ENCODE measurements around the gene CALR3.

The CALR3 gene

DNA sequence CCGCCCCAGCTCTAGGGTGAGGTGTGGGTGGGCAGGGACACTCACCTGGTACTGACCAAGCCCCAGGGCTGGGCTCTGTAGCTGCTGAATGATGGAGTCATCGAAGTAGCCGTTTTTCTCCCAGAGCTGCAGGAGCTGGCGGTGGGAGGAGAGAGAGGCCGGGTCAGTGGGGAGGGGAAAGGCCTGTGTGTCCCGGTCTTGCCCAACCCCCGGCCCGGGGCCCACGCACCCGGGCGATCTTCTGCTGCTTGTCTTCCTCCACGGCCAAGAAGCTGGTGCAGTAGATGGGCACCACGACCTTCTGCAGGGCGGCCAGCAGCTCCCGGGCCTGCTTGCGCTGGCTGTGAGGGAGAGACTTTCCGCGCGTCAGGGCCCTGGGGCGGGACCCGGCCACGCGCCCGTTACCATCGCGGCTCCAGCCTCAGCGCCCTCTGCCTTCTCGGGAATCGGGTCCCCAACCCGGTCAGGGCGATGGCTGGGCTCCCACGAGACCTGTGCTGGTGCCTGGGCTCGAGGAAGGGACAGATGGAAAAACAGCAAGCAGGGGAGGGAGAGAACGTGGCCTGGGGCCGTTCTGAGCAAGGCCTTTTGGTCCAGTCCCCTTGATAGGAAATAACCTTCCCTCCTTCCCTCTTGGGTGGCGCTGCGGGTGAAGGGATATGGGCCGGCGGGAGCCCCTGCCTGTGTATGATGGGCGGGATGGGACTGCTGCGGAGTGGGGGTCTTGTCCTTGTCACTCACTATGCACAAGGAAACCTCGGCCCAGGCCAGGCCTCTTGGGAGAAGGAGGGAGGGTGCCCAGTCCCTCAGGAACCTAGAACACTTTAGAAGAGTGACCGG, 34.8 kb upstream of the CALR3 start:
- DNase-seq (ENCODE audit: low read depth): no peak
- H3K4me3 ChIP-seq (ENCODE audit: low read depth, low read length): no peak overlapping the region
- TF ChIP-seq, protein P1, sequence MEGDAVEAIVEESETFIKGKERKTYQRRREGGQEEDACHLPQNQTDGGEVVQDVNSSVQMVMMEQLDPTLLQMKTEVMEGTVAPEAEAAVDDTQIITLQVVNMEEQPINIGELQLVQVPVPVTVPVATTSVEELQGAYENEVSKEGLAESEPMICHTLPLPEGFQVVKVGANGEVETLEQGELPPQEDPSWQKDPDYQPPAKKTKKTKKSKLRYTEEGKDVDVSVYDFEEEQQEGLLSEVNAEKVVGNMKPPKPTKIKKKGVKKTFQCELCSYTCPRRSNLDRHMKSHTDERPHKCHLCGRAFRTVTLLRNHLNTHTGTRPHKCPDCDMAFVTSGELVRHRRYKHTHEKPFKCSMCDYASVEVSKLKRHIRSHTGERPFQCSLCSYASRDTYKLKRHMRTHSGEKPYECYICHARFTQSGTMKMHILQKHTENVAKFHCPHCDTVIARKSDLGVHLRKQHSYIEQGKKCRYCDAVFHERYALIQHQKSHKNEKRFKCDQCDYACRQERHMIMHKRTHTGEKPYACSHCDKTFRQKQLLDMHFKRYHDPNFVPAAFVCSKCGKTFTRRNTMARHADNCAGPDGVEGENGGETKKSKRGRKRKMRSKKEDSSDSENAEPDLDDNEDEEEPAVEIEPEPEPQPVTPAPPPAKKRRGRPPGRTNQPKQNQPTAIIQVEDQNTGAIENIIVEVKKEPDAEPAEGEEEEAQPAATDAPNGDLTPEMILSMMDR (IDR thresholded peaks at IDR 0.05; ENCODE audit: control insufficient read depth, extremely low read depth, insufficient read depth): no peak

DNA sequence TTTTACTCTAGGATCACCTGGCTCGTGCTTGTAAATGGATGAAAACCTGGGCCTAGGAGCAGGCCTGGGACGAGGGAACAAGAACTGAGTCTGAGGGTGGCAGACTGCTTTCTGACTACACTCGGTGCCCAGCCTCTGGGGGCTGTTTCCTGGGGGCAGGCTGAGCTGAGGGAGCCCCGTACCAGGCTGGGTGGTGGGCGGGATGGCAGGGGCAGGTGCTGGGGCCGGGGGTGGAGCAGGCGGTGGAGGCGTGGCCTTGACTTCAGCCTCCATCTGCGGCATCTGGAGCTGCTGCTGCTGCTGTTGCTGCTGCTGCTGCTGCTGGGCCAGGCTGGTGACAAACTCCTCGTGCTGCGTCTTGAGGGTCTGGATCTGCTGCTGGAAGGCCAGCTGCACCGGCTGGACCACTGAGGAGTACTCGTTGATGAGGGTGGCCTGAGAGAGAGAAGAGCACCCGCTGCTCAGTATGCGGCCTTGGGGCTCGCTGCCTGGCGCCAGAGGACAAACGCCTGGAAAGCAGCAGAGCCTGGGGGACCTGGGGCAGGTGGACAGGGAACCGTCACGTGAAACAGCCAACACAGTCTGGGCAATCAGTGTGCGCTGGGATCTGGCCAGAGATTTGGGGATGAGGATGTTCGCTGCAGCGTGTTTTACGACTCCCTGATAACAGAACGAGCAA, 33.6 kb upstream of the CALR3 start:
- no peak for DNase-seq (ENCODE audit: low read depth)
- TF ChIP-seq, protein P1 (IDR thresholded peaks at IDR 0.05; ENCODE audit: control insufficient read depth, extremely low read depth, insufficient read depth): no peak
- no peak overlapping the region for H3K4me3 ChIP-seq (ENCODE audit: low read depth, low read length)

DNA sequence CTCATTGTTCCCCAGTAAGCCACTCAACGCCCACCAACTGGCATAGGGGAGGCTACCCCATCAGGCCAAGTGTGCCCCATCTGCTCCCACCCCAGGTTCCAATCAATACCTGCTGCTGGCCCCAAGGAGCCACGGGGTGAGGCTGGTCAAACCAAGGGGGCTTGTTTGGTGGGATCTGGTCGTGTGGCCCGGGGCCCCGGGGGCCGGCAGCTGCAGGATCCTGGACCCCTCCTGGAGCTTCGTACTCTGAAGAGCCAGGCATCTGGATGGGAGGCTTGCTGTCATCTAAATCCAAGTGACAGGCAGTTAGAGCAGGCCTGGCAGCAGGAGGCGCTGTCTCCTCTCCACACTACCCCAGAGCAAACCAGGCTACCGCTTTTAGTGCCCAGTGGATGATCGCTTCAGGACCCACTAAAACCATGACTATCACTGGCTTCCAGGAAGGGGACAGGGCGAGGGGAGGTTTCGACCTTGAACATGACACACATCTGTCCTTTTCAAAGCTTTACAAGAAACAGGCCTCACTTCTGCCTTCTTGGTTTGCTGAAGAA, 32.1 kb upstream of the CALR3 start:
- DNase-seq (ENCODE audit: low read depth): no peak
- no peak overlapping the region for H3K4me3 ChIP-seq (ENCODE audit: low read depth, low read length)
- TF ChIP-seq, protein P1 (IDR thresholded peaks at IDR 0.05; ENCODE audit: control insufficient read depth, extremely low read depth, insufficient read depth): peak; percentile 66

DNA sequence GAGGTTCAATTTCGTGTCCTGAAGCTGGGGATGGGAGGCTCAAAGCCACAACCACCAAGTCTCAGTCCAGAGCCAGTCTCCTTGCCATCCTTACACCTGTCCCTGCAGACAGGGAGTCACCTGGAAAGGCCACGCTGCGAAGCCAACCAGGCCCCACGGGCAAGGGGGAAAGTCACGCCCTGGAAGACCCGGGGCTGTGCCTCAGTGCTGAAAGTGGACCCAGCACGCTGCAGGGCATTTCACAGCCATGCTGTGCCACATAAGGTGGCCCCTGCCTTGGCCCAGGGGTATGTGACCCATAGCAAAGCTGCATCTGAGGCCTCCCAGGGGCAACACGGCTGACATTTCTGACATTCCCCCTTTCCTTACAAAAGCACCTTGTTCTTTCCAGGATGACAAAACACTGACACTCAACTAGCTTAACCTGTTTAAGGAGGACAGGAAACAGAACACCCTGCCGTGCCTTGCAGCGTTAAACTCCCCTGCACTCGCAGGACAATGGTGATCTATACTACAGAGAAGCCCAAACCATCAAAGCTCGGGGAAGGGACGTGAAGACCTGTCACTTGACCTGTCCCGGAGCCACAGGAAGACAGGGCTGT, 31.5 kb upstream of the CALR3 start:
- TF ChIP-seq, protein P1 (IDR thresholded peaks at IDR 0.05; ENCODE audit: control insufficient read depth, extremely low read depth, insufficient read depth): no peak
- H3K4me3 ChIP-seq (ENCODE audit: low read depth, low read length): no peak overlapping the region
- no peak for DNase-seq (ENCODE audit: low read depth)

DNA sequence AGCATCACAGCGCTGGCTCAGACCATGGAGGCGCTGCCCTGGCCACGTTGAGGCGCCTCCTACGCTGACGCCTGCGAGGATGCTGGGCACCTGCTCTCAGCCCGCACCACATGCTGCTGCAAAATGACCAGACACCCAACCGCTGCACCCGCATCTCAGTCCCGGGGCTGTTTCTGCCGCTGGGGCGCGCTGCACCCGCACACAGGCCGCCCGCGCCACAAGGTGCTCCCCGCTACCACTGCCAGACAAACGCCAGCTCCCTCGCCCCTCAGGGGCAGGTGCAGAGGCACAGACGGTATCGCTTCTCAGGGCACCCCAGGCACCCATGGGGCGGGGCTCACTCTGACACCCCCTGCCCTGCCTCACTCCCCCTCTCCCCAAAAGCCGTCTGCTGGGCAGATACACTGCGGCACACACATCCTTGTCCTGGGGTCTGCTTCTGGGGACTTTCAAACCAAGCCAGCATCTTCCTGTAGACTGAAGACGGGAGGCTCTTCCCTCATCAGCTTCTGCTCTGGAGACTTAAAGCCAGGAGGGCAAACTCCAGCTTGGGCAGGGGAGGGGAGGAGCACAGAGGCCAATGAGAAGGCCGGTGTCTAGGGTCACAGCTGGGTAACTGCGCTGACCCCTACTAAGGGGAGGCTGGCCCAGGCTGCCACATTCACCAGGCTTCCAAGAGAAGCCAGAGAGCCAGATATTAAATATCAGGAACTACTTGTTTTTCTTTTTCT, 29.9 kb upstream of the CALR3 start:
- DNase-seq (ENCODE audit: low read depth): no peak
- H3K4me3 ChIP-seq (ENCODE audit: low read depth, low read length): no peak overlapping the region
- TF ChIP-seq, protein P1 (IDR thresholded peaks at IDR 0.05; ENCODE audit: control insufficient read depth, extremely low read depth, insufficient read depth): no peak

DNA sequence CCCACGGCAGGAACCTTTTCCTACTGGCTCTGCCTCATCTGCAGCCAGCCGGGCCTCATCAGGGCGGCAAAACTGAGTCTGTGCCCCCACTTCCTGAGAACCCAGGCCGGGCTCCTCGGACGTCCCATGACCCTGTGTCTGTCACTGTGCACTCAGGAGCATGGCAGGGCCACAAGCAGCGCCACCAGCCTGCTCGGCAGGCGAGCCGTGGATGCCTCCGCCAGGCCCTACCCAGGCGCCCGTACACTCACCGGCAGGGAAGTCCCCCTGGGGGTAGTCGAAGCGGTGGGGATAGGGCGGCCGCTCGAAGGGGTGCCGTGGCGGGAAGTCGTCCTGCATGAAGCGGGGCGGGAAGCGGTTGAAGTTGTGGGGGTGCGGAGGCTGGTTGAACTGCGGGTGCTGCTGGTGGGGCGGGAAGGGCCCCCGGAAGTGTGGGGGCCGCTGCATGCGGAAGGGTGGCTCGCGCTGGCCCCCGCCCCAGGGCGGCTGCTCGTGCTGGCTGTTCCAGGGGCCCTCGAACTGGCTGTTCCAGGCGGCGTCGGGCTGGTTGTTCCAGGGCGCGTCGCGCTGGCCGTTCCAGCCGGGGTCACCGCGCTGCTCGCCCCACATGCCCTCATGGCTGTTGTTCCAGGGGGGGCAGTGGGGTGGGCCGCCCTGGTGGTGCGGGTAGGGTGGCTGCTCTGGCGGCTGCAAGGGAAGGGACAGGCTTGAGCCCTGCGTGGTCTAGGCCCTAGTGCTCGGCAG, 29.2 kb upstream of the CALR3 start:
- no peak overlapping the region for H3K4me3 ChIP-seq (ENCODE audit: low read depth, low read length)
- TF ChIP-seq, protein P1 (IDR thresholded peaks at IDR 0.05; ENCODE audit: control insufficient read depth, extremely low read depth, insufficient read depth): no peak
- no peak for DNase-seq (ENCODE audit: low read depth)

Measured in LNCaP clone FGC (cell line).